K562 (cell line): ENCODE data around the gene CMIP. TPM values are rescaled to one million over a fixed set of nuclear protein-coding genes. Genes with fewer than 3 reads are reported as not detected.
A peak's percentile ranks its signal among the peaks of the same experiment; 100 is the strongest.

Experiments
- ATAC-seq: fragments of 200-7000 bp; cut with Tn5 transposase; 3 replicates; pipeline ENCODE4 v1.9.1; 2020; ENCODE audit warnings: moderate library complexity
- BruUV-seq: library from RNA; stranded (reverse); fragments of 400-500 nt; replicated peaks from 2 replicates; lab custom pipeline; 2021; lab: Mats Ljungman, UMichigan
- CTCF ChIA-PET: fragments of 300-600 bp; formaldehyde crosslinking; extraction: SDS; loops from one replicate; lab custom pipeline; 2021; ENCODE audit warnings: low intra/inter-chr PET ratio; lab: Yijun Ruan, JAX
- POLR2A ChIA-PET: fragments of 300-600, 350-650 bp; sonication (Branson Sonifier 250); formaldehyde crosslinking; extraction: SDS; loops from one replicate; lab custom pipeline; 2021; ENCODE audit warnings: antibody characterized with exemption, inconsistent platforms; lab: Yijun Ruan, JAX
- DNase-seq, 4 experiments: peaks; one replicate each; pipeline versions ENCODE4 v3.0.0 to v3.0.0-alpha.2; 2011 to 2018; ENCODE audit warnings: low spot score in 3 of 4, mixed read lengths in 3 of 4; ENCODE audit errors: extremely low read depth in 1 of 4
- FAIRE-seq: peaks from 2 replicates; lab custom pipeline; 2011; peaks lifted over from hg19 to GRCh38; lab: Jason Lieb, UNC
- H2AFZ ChIP-seq: 2 replicates; pipeline ENCODE4 v1.6.0; 2011; ENCODE audit warnings: low read depth, low read length, control low read depth, inconsistent platforms
- H3K27ac ChIP-seq: fragments of 200-600 bp; 3 replicates; pipeline ENCODE4 v1.8.0; 2011; ENCODE audit warnings: low read depth, mild to moderate bottlenecking, control low read depth, inconsistent platforms, low read length, moderate library complexity, mixed read lengths; ENCODE audit errors: extremely low read depth
- H3K27me3 ChIP-seq, 2 experiments: fragments of 300-600 bp in 1 of 2; 2 replicates in 1 of 2; 3 replicates in 1 of 2; pipeline versions ENCODE4 v1.6.0 to v1.8.0; 2011; ENCODE audit warnings: inconsistent platforms in 2 of 2, low read length in 2 of 2, mild to moderate bottlenecking in 1 of 2, mixed read lengths in 1 of 2, moderate library complexity in 1 of 2; ENCODE audit not compliant: control insufficient read depth in 2 of 2, insufficient read depth in 2 of 2
- H3K36me3 ChIP-seq: fragments of 300-600 bp; 3 replicates; pipeline ENCODE4 v1.8.0; 2011; ENCODE audit warnings: mild to moderate bottlenecking, low read length, inconsistent platforms; ENCODE audit not compliant: control insufficient read depth, insufficient read depth
- H3K4me1 ChIP-seq, 2 experiments: fragments of 200-600 bp in 1 of 2; replicated peaks in 1 of 2; 2 replicates in 1 of 2; 3 replicates in 1 of 2; pipeline versions ENCODE4 v1.5.1 to v1.8.0; 2011; ENCODE audit warnings: inconsistent platforms in 2 of 2, low read length in 2 of 2, mild to moderate bottlenecking in 1 of 2, mixed read lengths in 1 of 2, moderate library complexity in 1 of 2; ENCODE audit not compliant: control insufficient read depth in 2 of 2, insufficient read depth in 2 of 2
- H3K4me2 ChIP-seq: 2 replicates; pipeline ENCODE4 v1.6.1; 2011; ENCODE audit warnings: low read length, control low read depth, inconsistent platforms, mixed read lengths; ENCODE audit not compliant: insufficient read depth
- H3K4me3 ChIP-seq: fragments of 200-600 bp; sonication (generic), shearing (Covaris generic); 2 replicates; pipeline ENCODE4 v1.5.1; 2016; ENCODE audit warnings: control low read depth, inconsistent platforms
- H3K79me2 ChIP-seq: fragments of 200-600 bp; 3 replicates; pipeline ENCODE4 v1.8.0; 2011; ENCODE audit warnings: low read length, inconsistent platforms; ENCODE audit not compliant: control insufficient read depth, insufficient read depth
- H3K9ac ChIP-seq, 2 experiments: 2 replicates each; pipeline versions ENCODE4 v1.6.0 to v1.6.1; 2011; ENCODE audit warnings: low read depth in 2 of 2, low read length in 2 of 2, control low read depth in 1 of 2, inconsistent platforms in 1 of 2, mild to moderate bottlenecking in 1 of 2, mixed read lengths in 1 of 2; ENCODE audit not compliant: insufficient read depth in 1 of 2
- H3K9me1 ChIP-seq: one replicate; pipeline ENCODE4 v1.6.0; 2011; ENCODE audit warnings: inconsistent platforms, mild to moderate bottlenecking, low read length, moderate library complexity; ENCODE audit not compliant: control insufficient read depth, insufficient read depth
- H3K9me3 ChIP-seq: replicated peaks from 2 replicates; pipeline ENCODE4 v1.5.1; 2011; ENCODE audit warnings: low read depth, low read length, inconsistent platforms; ENCODE audit not compliant: control insufficient read depth, insufficient read depth
- H4K20me1 ChIP-seq: replicated peaks from 2 replicates; pipeline ENCODE4 v1.6.1; 2011; ENCODE audit warnings: low read length, inconsistent platforms, mixed read lengths; ENCODE audit not compliant: control insufficient read depth, insufficient read depth
- CHD1 ChIP-seq: fragments of 200-600 bp; sonication (generic); IDR thresholded peaks from one replicate; pipeline ENCODE4 v1.6.1; 2012; ENCODE audit warnings: mild to moderate bottlenecking, moderate library complexity, low read length, inconsistent platforms
- CREM ChIP-seq: IDR thresholded peaks from 2 replicates; pipeline ENCODE4 v1.6.1; 2014; ENCODE audit warnings: antibody characterized with exemption, low read depth
- FOXK2 ChIP-seq, 2 experiments: fragments of 450-650 bp; IDR thresholded peaks in 1 of 2; conservative IDR thresholded peaks in 1 of 2; 2 replicates each; pipeline ENCODE4 v1.6.1; 2016; ENCODE audit warnings: low read depth in 2 of 2, mild to moderate bottlenecking in 1 of 2
- KLF1 ChIP-seq: fragments of 450-650 bp; IDR thresholded peaks from 2 replicates; pipeline ENCODE4 v1.6.1; 2016; ENCODE audit warnings: missing genetic modification characterization, missing compliant biosample characterization
- NCOA6 ChIP-seq: fragments of 450-650 bp; IDR thresholded peaks from 2 replicates; pipeline ENCODE4 v1.6.1; 2017; ENCODE audit warnings: mild to moderate bottlenecking
- RAD21 ChIP-seq, 2 experiments: fragments of 250-450 bp in 1 of 2; fragments of 450-650 bp in 1 of 2; sonication (Bioruptor Pico) in 1 of 2; formaldehyde crosslinking in 1 of 2; IDR thresholded peaks in 1 of 2; conservative IDR thresholded peaks in 1 of 2; 2 replicates each; pipeline versions ENCODE4 v1.4.0 to v1.8.0; 2020 to 2022; ENCODE audit warnings: mild to moderate bottlenecking in 2 of 2, moderate library complexity in 1 of 2
- RBBP5 ChIP-seq: fragments of 200-600 bp; sonication (generic); IDR thresholded peaks from 2 replicates; pipeline ENCODE4 v1.6.1; 2012; ENCODE audit warnings: borderline replicate concordance, mild to moderate bottlenecking, low read length, control low read depth, inconsistent platforms; ENCODE audit not compliant: insufficient read depth, poor library complexity, severe bottlenecking
- ZNF449 ChIP-seq: fragments of 250-450 bp; sonication (Bioruptor Pico); IDR thresholded peaks from 2 replicates; pipeline ENCODE4 v1.8.0; 2022; ENCODE audit warnings: moderate library complexity, mild to moderate bottlenecking, inconsistent platforms
- WGBS: fragments of 100-300 bp; shearing (Covaris generic); methylation state at CpG from one replicate; pipeline ENCODE4 v1.1.6; 2016; ENCODE audit warnings: low coverage, mixed read lengths; ENCODE audit not compliant: insufficient coverage; ENCODE audit errors: missing lambda C conversion rate; 5-methylcytosine and 5-hydroxymethylcytosine counted together
- in situ Hi-C: fragments of 300-500 bp; cut with MboI; formaldehyde crosslinking; loops from 4 replicates; pipeline ENCODE4 v1.15.0; 2018; ENCODE audit warnings: inconsistent platforms, mixed read lengths
- intact Hi-C: fragments of 100-400 bp; cut with micrococcal nuclease; formaldehyde crosslinking; loops from 2 replicates; pipeline ENCODE4 v1.14.2; 2022
- polyA plus RNA-seq, 8 experiments: library from polyadenylated mRNA; depleted of rRNA in 4 of 8; stranded (reverse) in 5 of 8; unstranded in 3 of 8; fragments of >200 nt; fragmentation: Nextera tagmentation in 2 of 8; fragmentation: Illumina TruSeq in 1 of 8; extraction: Ambion mirVana in 2 of 8; extraction: Trizol in 1 of 8; gene quantifications; 2 replicates each; pipeline versions ENCODE4 v1.2.1 to v1.2.3, GENCODE V29; 2011 to 2014; ENCODE audit warnings: inconsistent platforms in 1 of 8, missing spikeins in 1 of 8
- total RNA-seq, 7 experiments: library from RNA; depleted of rRNA in 6 of 7; stranded (reverse); fragments of >200 nt in 6 of 7; fragmentation: Illumina TruSeq in 2 of 7; extraction: Trizol in 2 of 7; gene quantifications; 2 replicates each; pipeline versions ENCODE4 v1.2.1 to v1.2.3, GENCODE V29; 2011 to 2021; ENCODE audit warnings: low replicate concordance in 1 of 7
- TF ChIP-seq, protein P1 (sequence below): fragments of 450-650 bp; formaldehyde crosslinking; conservative IDR thresholded peaks from 2 replicates; pipeline ENCODE4 v1.4.0; 2022; ENCODE audit warnings: mild to moderate bottlenecking, missing genetic modification characterization
- TF ChIP-seq, protein P2 (sequence below): sonication (generic); formaldehyde crosslinking; IDR thresholded peaks from 2 replicates; pipeline ENCODE4 v1.8.1; 2023; ENCODE audit warnings: missing genetic modification reagents, mild to moderate bottlenecking, borderline replicate concordance

Gene CMIP
- total and polyA plus RNA-seq, 9 of the 15 experiments (the other 6 are each of a cell fraction or from before 2014, with no cell fraction given): 0.94 to 82.5 (median 10.3) TPM

- TF ChIP-seq KLF1: no peak
- TF ChIP-seq ZNF449 (CRISPR knock-in tag): no peak
- no peak for TF ChIP-seq NCOA6
These were observed 139.5 kb downstream of the CMIP start (continued) for GRCh38 chr16:81583893-81584631.

GRCh38 chr16:81585785-81586184, 141.2 kb downstream of the CMIP start:
- peak; percentile 29 for FAIRE-seq
- Histone ChIP-seq H3K9me1 (peaks cover 3% of the 10 kb centered on the region), H3K4me1 (peaks cover 7 to 15% of the 10 kb centered on the region in 2 experiments; a peak in 4 of 5 replicates), H3K9me3 (no peaks in the 10 kb centered on the region), H3K79me2 (peaks cover 29% of the 10 kb centered on the region), H3K27ac (no peak overlapping the region), H3K36me3 (peaks cover 4% of the 10 kb centered on the region; the same call in 1 of the 3 replicates), H3K9ac (peak overlapping the region in 1 of 2 experiments; percentile 83; a peak in 2 of 4 replicates), H3K4me2 (no peak overlapping the region), H4K20me1 (peaks cover 38% of the 10 kb centered on the region; the same call in 1 of the 2 replicates), H2AFZ (no peak overlapping the region), H3K4me3 (no peak overlapping the region), H3K27me3 (no peaks in the 10 kb centered on the region)
- DNase-seq: peak; percentile 42 to 73 (median 62)
- BruUV-seq: no TSS peak
- WGBS: 64% methylated on average over 8 of the region's 8 CpGs
- CTCF ChIA-PET: interaction anchor here (0.6 to 2.5 kb wide), 2 partner anchors 182 to 184 kb away, joined by 3 to 15 read pairs; no protein-coding TSS in a partner anchor
- in situ Hi-C loops: no loop called here
- peak; percentile 66 for ATAC-seq
- POLR2A ChIA-PET: interaction anchor here (1.0 kb wide), 1 partner anchor 49 kb away, joined by 3 read pairs; no protein-coding TSS in a partner anchor
- intact Hi-C loops: no loop called here
- TF ChIP-seq RAD21 (CRISPR knock-in tag; conservative IDR thresholded peaks at IDR 0.05 in 1 of 2, IDR thresholded peaks at IDR 0.05 in 1 of 2) (peak in 1 of 2 experiments; percentile 31; a peak in 1 of 4 replicates), FOXK2 (conservative IDR thresholded peaks at IDR 0.05 in 1 of 2, IDR thresholded peaks at IDR 0.05 in 1 of 2; ENCODE audit: low read depth in 2 of 2) (0 out of 4 replicates have a peak, but pooled peaks of 1 of the 2 experiments have one; percentile 57), RBBP5 (peak; percentile 31), CREM (peak; percentile 31; the same call in 1 of the 2 replicates), CHD1 (peak; percentile 41)
- TF ChIP-seq, protein P1, sequence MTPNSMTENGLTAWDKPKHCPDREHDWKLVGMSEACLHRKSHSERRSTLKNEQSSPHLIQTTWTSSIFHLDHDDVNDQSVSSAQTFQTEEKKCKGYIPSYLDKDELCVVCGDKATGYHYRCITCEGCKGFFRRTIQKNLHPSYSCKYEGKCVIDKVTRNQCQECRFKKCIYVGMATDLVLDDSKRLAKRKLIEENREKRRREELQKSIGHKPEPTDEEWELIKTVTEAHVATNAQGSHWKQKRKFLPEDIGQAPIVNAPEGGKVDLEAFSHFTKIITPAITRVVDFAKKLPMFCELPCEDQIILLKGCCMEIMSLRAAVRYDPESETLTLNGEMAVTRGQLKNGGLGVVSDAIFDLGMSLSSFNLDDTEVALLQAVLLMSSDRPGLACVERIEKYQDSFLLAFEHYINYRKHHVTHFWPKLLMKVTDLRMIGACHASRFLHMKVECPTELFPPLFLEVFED (CRISPR knock-in tag): no peak
- TF ChIP-seq, protein P2, sequence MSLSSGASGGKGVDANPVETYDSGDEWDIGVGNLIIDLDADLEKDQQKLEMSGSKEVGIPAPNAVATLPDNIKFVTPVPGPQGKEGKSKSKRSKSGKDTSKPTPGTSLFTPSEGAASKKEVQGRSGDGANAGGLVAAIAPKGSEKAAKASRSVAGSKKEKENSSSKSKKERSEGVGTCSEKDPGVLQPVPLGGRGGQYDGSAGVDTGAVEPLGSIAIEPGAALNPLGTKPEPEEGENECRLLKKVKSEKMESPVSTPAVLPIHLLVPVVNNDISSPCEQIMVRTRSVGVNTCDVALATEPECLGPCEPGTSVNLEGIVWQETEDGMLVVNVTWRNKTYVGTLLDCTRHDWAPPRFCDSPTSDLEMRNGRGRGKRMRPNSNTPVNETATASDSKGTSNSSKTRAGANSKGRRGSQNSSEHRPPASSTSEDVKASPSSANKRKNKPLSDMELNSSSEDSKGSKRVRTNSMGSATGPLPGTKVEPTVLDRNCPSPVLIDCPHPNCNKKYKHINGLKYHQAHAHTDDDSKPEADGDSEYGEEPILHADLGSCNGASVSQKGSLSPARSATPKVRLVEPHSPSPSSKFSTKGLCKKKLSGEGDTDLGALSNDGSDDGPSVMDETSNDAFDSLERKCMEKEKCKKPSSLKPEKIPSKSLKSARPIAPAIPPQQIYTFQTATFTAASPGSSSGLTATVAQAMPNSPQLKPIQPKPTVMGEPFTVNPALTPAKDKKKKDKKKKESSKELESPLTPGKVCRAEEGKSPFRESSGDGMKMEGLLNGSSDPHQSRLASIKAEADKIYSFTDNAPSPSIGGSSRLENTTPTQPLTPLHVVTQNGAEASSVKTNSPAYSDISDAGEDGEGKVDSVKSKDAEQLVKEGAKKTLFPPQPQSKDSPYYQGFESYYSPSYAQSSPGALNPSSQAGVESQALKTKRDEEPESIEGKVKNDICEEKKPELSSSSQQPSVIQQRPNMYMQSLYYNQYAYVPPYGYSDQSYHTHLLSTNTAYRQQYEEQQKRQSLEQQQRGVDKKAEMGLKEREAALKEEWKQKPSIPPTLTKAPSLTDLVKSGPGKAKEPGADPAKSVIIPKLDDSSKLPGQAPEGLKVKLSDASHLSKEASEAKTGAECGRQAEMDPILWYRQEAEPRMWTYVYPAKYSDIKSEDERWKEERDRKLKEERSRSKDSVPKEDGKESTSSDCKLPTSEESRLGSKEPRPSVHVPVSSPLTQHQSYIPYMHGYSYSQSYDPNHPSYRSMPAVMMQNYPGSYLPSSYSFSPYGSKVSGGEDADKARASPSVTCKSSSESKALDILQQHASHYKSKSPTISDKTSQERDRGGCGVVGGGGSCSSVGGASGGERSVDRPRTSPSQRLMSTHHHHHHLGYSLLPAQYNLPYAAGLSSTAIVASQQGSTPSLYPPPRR (CRISPR knock-in tag): no peak
